Measurements from ENCODE around the gene AMDHD2. TPM values are rescaled to one million over a fixed set of nuclear protein-coding genes. Genes with fewer than 3 reads are reported as not detected.
A peak's percentile ranks its signal among the peaks of the same experiment; 100 is the strongest.

Gene AMDHD2
- total RNA-seq, 2 donors from 2014 or later, result 25.5 to 34.3 TPM

- intact Hi-C loops (cut with DNase I), result no loop called here
- DNase-seq (ENCODE audit: low spot score), result no peak
Measured at GRCh38 chr16:2511996-2512734, 8.0 kb upstream of the AMDHD2 start.

GRCh38 chr16:2512735-2513404, 7.3 kb upstream of the AMDHD2 start:
- DNase-seq (ENCODE audit: low spot score), result no peak
- intact Hi-C loops (cut with DNase I), result no loop called here

DNA sequence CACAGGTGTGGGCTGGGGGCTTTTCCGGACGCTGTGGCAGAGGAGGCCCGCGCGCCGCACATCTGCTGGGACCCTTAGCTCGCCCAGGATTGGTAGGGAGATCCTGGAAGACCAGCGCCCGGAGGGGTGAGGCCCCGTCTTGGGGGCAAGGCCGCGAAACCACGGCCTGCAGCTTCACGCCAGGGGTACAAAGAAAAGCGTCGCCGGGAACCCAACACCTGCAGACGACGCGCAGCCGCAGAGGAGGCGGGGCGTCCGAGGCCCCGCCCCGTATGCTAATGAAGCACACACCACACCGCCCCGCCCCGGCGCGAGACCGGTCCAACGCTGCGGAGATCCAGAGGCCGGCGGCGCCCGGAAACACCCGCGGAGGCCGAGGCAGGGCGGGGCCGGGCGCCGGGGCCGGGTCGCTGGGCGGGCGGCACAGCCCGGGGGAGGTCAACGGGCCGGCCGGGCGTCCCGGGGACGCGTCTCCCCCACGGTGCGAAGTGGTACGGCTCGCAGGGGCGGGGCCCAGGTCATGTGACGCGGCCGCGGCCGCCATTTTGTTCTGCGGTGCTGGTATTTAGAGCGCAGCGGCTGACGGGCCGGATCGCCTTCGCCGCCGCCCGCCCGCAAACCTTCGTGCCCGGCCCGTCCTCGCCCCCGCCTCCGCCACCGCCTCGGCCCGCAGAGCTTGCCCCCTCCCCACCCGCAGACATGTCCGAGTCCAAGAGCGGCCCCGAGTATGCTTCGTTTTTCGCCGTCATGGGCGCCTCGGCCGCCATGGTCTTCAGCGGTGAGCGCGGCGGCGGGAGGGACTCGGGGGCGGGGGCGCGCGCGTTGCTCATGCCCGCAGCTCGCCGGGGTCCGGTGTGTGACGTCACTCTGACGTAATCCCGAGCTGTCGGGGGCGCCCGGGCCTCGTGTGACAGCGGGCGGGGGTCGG, 6.5 kb upstream of the AMDHD2 start, which contains the start of gene ATP6V0C:
Gene ATP6V0C (plus strand): TSS at position 548 of the 928 bp plus-strand sequence. CDS start 152 bp downstream, at position 700.
- intact Hi-C loops (cut with DNase I), result no loop called here
- DNase-seq (ENCODE audit: low spot score), result peak; percentile 98

GRCh38 chr16:2514333-2515179, 5.6 kb upstream of the AMDHD2 start:
- intact Hi-C loops (cut with DNase I), result no loop called here
- no peak for DNase-seq (ENCODE audit: low spot score)

- DNase-seq (ENCODE audit: low spot score), result no peak
- intact Hi-C loops (cut with DNase I), result no loop called here
Measured at GRCh38 chr16:2515180-2515851, 4.9 kb upstream of the AMDHD2 start.

GRCh38 chr16:2516391-2517240, 3.6 kb upstream of the AMDHD2 start:
- intact Hi-C loops (cut with DNase I), result no loop called here
- no peak for DNase-seq (ENCODE audit: low spot score)

DNA sequence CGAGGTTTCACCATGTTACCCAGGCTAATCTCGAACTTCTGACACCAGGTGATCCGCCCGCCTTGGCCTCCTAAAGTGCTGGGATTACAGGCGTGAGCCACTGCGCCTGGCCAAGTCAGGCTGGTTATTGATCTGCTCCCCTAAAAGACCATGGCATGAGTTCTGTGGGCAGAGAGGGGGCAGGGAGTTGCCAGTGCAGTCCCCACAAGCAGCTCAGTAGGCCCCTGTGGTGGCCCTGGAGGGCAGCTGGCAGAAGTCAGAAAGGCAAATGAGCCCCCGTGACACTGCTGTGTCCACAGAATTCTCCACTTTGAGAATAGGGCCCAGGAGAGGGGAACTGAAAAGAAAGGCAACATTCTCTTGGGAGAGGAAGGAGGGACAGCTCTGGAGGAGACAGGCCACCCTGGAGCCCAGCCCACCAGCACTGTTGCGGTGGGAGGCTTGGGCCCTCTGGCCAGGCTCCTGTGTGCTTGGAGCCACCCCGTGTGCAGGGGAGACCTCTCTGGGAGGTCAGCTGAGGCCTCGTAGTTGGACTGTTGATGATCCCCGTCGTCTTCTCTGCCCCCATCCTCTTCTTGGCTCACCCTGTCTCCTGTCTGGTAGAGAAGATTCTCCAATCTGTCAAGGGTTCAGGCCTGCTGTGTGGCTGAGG, 2.1 kb upstream of the AMDHD2 start:
- DNase-seq (ENCODE audit: low spot score), result no peak
- intact Hi-C loops (cut with DNase I), result no loop called here

GRCh38 chr16:2518823-2519710, 1.1 kb upstream of the AMDHD2 start:
- no peak for DNase-seq (ENCODE audit: low spot score)
- intact Hi-C loops (cut with DNase I), result no loop called here

GRCh38 chr16:2519711-2520080, 475 bp upstream of the AMDHD2 start:
- intact Hi-C loops (cut with DNase I), result loop anchor here in 1 of 2 donors (10.0 kb wide), 1 partner anchor 315 kb away; the partner anchor contains the start of gene MLST8
- DNase-seq (ENCODE audit: low spot score), result no peak

DNA sequence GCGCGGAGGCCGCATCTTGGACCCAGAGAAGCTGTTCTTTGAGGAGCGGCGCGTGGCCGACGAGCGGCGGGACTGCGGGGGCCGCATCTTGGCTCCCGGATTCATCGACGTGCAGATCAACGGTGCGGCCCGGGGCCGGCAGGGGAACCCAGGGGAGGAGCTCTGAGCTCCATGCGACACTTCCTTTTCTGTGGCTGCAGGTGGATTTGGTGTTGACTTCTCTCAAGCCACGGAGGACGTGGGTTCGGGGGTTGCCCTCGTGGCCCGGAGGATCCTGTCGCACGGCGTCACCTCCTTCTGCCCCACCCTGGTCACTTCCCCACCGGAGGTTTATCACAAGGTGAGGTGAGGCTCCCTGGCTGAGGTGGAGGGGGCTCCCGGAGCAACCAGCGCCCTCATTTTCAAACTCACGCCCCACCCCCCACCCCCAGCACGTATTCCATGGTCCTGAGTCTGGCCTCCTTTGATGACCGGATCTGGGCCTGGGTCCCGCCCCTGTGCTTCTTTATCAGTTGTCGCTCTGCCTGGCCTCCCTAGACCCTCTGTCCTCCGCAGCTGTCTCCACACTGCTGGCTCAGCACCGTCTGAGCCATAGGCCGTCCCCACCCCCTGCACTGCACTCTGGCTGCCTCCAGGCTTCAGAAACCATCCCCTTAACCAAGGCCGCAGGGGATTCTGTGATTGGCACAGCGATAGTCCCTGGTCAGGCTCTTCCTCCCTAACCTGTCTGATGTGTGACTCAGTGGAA, 787 bp downstream of the AMDHD2 start:
- intact Hi-C loops (cut with DNase I), result loop anchor here in 1 of 2 donors (10.0 kb wide), 1 partner anchor 316 kb away; the partner anchor contains the start of gene MLST8
- peak; percentile 89 for DNase-seq (ENCODE audit: low spot score)

DNA sequence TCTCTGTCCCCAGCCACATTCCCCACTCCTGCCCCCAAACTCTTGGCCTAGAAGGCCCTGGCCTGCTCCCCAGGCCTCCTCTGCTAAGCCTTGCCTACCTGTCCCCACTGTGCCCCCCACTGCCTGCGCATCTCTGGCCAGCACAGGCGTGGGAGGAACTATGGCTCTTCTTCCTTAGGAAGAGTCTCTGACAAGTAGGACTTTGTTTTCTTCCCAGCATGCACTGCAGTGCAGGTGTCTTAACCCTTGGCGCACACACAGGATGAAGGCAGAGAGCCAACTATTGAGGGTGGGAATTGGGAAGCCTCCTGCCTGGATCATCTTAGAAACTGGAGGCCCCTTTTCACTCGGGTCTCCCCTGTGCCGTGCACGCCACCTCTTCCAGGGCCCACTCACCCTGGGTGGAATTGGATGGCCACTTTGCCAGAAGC, 3.6 kb downstream of the AMDHD2 start:
- DNase-seq (ENCODE audit: low spot score), result no peak
- intact Hi-C loops (cut with DNase I), result loop anchor here in 1 of 2 donors (10.0 kb wide), 1 partner anchor 319 kb away; the partner anchor contains the start of gene MLST8

- DNase-seq (ENCODE audit: low spot score), result no peak
- intact Hi-C loops (cut with DNase I), result loop anchor here in 1 of 2 donors (10.0 kb wide), 1 partner anchor 320 kb away; the partner anchor contains the start of gene MLST8
Measured at GRCh38 chr16:2524339-2524938, 4.3 kb downstream of the AMDHD2 start.

DNA sequence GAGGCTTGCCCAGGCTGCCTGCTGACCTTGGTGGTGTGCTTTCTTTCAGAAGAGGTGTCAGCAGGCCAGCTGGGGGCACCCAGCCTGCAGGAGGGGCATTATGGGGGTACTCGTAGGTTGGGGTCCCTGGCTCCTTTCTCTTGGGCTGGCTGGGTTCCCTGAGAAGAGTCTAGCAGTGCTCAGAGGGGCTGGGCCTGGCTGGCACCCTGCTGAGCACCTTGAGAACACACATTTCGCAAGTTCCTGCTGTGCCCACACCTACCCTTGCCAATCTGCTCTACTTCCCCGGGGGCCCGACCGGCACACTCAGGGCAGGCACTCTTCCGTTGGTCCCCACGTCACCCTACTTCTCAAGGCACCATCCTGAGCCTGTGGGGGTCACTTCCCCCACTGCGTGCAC, 6.0 kb downstream of the AMDHD2 start:
- intact Hi-C loops (cut with DNase I), result loop anchor here in 1 of 2 donors (10.0 kb wide), 1 partner anchor 321 kb away; the partner anchor contains the start of gene MLST8
- no peak for DNase-seq (ENCODE audit: low spot score)

- intact Hi-C loops (cut with DNase I), result loop anchor here in 1 of 2 donors (10.0 kb wide), 1 partner anchor 322 kb away; the partner anchor contains the start of gene MLST8
- no peak for DNase-seq (ENCODE audit: low spot score)
Measured at GRCh38 chr16:2527071-2527783, 7.1 kb downstream of the AMDHD2 start.

Measured in posterior vena cava (tissue), 2 donors.